Activated CD4-positive, alpha-beta T cell treated with anti-CD3 and anti-CD28 coated beads for 36 hours (primary cell): ENCODE data around the gene TENM4. TPM values are rescaled to one million over a fixed set of nuclear protein-coding genes. Genes with fewer than 3 reads are reported as not detected.

Experiments used
- ATAC-seq: fragments of 200-7000 bp; cut with Tn5 transposase; one replicate; pipeline ENCODE4 v1.10.0; 2021; ENCODE audit warnings: mild to moderate bottlenecking, moderate library complexity
- CTCF ChIA-PET: fragments of 350-600 bp; sonication (Branson Sonifier 250); formaldehyde crosslinking; loops from one replicate; lab custom pipeline; 2021; ENCODE audit warnings: antibody characterized with exemption; lab: Charles Lee
- POLR2A ChIA-PET: fragments of 350-600 bp; sonication (Branson Sonifier 250); formaldehyde crosslinking; loops from one replicate; lab custom pipeline; 2021; ENCODE audit warnings: antibody characterized with exemption, inconsistent platforms; lab: Charles Lee
- DNase-seq: peaks from one replicate; pipeline ENCODE4 v3.0.0-alpha.2; 2020
- H3K27ac Mint-ChIP-seq: one replicate; pipeline ENCODE4 v1.8.0; 2021; ENCODE audit warnings: mixed read lengths
- H3K27me3 Mint-ChIP-seq: one replicate; pipeline ENCODE4 v1.8.0; 2021; ENCODE audit warnings: mixed read lengths
- H3K36me3 Mint-ChIP-seq: one replicate; pipeline ENCODE4 v1.8.0; 2021; ENCODE audit warnings: low read depth, mixed read lengths
- H3K4me1 Mint-ChIP-seq: one replicate; pipeline ENCODE4 v1.8.0; 2021; ENCODE audit warnings: mixed read lengths
- H3K4me3 Mint-ChIP-seq: one replicate; pipeline ENCODE4 v1.8.0; 2021; ENCODE audit warnings: mild to moderate bottlenecking, moderate library complexity, mixed read lengths
- H3K9me3 Mint-ChIP-seq: one replicate; pipeline ENCODE4 v1.8.0; 2021; ENCODE audit warnings: low read depth, mixed read lengths
- intact Hi-C, 2 experiments: fragments of 100-400 bp; cut with DNase I in 1 of 2; cut with micrococcal nuclease in 1 of 2; formaldehyde crosslinking; loops; one replicate each; pipeline versions ENCODE4 v1.14.2 to v1.15.1; 2022 to 2024; cut with DNase I, micrococcal nuclease
- total RNA-seq, 2 experiments: library from RNA; stranded (reverse); gene quantifications; one replicate each; pipeline ENCODE4 v1.2.3, GENCODE V29; 2021

The TENM4 gene
- total RNA-seq, 2 experiments from 2014 or later: not detected

GRCh38 chr11:79097246-79097875, 343.5 kb downstream of the TENM4 start:
- H3K4me1 Mint-ChIP-seq: no peaks in the 10 kb centered on the region
- peaks cover 23% of the 10 kb centered on the region for H3K27me3 Mint-ChIP-seq
- intact Hi-C loops: no loop called here
- ChIA-PET POLR2A (no interaction called here), CTCF (no interaction called here)
- H3K27ac Mint-ChIP-seq: no peak overlapping the region
- H3K4me3 Mint-ChIP-seq: no peak overlapping the region
- no peaks in the 10 kb centered on the region for H3K9me3 Mint-ChIP-seq
- ATAC-seq (no peak), DNase-seq (no peak)
- no peaks in the 10 kb centered on the region for H3K36me3 Mint-ChIP-seq

GRCh38 chr11:79095424-79095823, 345.4 kb downstream of the TENM4 start:
- no peak for ATAC-seq
- CTCF ChIA-PET: no interaction called here
- intact Hi-C loops: no loop called here

DNA sequence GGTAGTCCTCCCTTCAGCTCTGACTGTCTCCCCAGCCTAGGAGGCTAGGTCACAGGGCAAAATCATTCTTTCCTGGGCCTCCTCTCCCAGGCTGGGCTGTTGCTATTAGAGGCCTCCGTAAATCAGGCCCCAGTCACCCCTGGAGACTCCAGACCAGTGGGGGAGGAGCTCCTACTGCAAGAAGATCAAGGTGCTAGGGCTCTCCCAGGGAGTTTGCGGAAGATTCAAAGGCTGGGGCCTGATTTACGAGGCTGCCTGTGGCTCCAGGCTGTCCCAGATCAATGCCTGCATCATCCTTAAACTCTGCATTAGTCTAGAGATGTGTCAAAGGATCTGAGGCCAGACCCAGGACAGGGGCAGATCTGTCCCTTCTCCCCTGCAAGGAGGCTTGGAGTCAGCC, 346.2 kb downstream of the TENM4 start:
- H3K27ac Mint-ChIP-seq: no peak overlapping the region
- ChIA-PET CTCF (no interaction called here), POLR2A (no interaction called here)
- H3K9me3 Mint-ChIP-seq: no peaks in the 10 kb centered on the region
- H3K27me3 Mint-ChIP-seq: peaks cover 18% of the 10 kb centered on the region
- intact Hi-C loops: no loop called here
- ATAC-seq (no peak), DNase-seq (no peak)
- H3K4me1 Mint-ChIP-seq: no peaks in the 10 kb centered on the region
- H3K4me3 Mint-ChIP-seq: no peak overlapping the region
- H3K36me3 Mint-ChIP-seq: no peaks in the 10 kb centered on the region

More at GRCh38 chr11:79095424-79095823, 345.4 kb downstream of the TENM4 start:
- Mint-ChIP-seq H3K9me3 (no peaks in the 10 kb centered on the region), H3K36me3 (no peaks in the 10 kb centered on the region), H3K27me3 (peaks cover 24% of the 10 kb centered on the region), H3K27ac (no peak overlapping the region), H3K4me1 (no peaks in the 10 kb centered on the region), H3K4me3 (no peak overlapping the region)
- no peak for DNase-seq
- POLR2A ChIA-PET: no interaction called here

- no peak for ATAC-seq
- no peak overlapping the region for H3K27ac Mint-ChIP-seq
- no peaks in the 10 kb centered on the region for H3K36me3 Mint-ChIP-seq
- no peak overlapping the region for H3K4me3 Mint-ChIP-seq
- DNase-seq: no peak
- POLR2A ChIA-PET: no interaction called here
- intact Hi-C loops: no loop called here
- peaks cover 9% of the 10 kb centered on the region for H3K27me3 Mint-ChIP-seq
- no peaks in the 10 kb centered on the region for H3K9me3 Mint-ChIP-seq
- CTCF ChIA-PET: no interaction called here
- H3K4me1 Mint-ChIP-seq: no peaks in the 10 kb centered on the region
Observed at GRCh38 chr11:79092791-79093353, 348.0 kb downstream of the TENM4 start.

- no peaks in the 10 kb centered on the region for H3K4me1 Mint-ChIP-seq
Observed at GRCh38 chr11:79090191-79090705, 350.6 kb downstream of the TENM4 start.

GRCh38 chr11:79089601-79090000, 351.2 kb downstream of the TENM4 start:
- CTCF ChIA-PET: interaction anchor here (0.9 kb wide), 1 partner anchor 292 kb away, joined by 3 read pairs; no protein-coding TSS in a partner anchor

More at GRCh38 chr11:79090191-79090705, 350.6 kb downstream of the TENM4 start:
- POLR2A ChIA-PET: no interaction called here
- intact Hi-C loops: no loop called here
- no peaks in the 10 kb centered on the region for H3K9me3 Mint-ChIP-seq
- no peaks in the 10 kb centered on the region for H3K36me3 Mint-ChIP-seq
- H3K4me3 Mint-ChIP-seq: no peak overlapping the region
- CTCF ChIA-PET: interaction anchor here (0.9 kb wide), 1 partner anchor 292 kb away, joined by 3 read pairs; no protein-coding TSS in a partner anchor
- H3K27ac Mint-ChIP-seq: no peak overlapping the region
- peaks cover 7% of the 10 kb centered on the region for H3K27me3 Mint-ChIP-seq
- ATAC-seq (no peak), DNase-seq (no peak)

DNA sequence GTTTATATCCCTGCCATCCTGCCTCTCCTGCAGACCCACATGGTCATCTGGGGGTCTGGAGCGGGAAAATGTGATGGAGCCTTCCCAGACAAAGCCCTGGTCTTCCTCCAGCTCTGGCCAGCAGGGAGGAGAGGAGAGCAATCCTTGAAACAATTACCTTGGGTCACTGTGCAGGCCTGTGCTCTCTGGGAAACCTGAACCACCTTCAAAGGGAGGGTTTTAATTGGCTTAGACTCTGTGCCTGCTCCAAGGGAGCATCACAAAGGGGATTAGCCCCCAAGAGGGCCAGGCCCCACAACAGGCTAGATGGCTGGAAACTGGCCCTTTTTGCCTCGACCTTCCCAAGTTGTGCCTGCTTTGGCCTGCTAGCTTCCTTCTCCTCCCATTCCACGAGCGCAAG, 351.9 kb downstream of the TENM4 start:
- ATAC-seq: no peak
- no peaks in the 10 kb centered on the region for H3K36me3 Mint-ChIP-seq
- POLR2A ChIA-PET: no interaction called here
- DNase-seq: no peak
- no peak overlapping the region for H3K27ac Mint-ChIP-seq
- no peaks in the 10 kb centered on the region for H3K9me3 Mint-ChIP-seq
- no peaks in the 10 kb centered on the region for H3K4me1 Mint-ChIP-seq
- intact Hi-C loops: no loop called here
- CTCF ChIA-PET: no interaction called here
- no peak overlapping the region for H3K4me3 Mint-ChIP-seq
- H3K27me3 Mint-ChIP-seq: peaks cover 7% of the 10 kb centered on the region

More at GRCh38 chr11:79089601-79090000, 351.2 kb downstream of the TENM4 start:
- POLR2A ChIA-PET: no interaction called here
- DNase-seq (no peak), ATAC-seq (no peak)
- Mint-ChIP-seq H3K27me3 (peaks cover 7% of the 10 kb centered on the region), H3K4me3 (no peak overlapping the region), H3K4me1 (no peaks in the 10 kb centered on the region), H3K9me3 (no peaks in the 10 kb centered on the region), H3K36me3 (no peaks in the 10 kb centered on the region), H3K27ac (no peak overlapping the region)
- intact Hi-C loops: no loop called here

GRCh38 chr11:79087961-79088318, 352.9 kb downstream of the TENM4 start:
- no peaks in the 10 kb centered on the region for H3K4me1 Mint-ChIP-seq
- intact Hi-C loops: no loop called here
- ChIA-PET POLR2A (no interaction called here), CTCF (no interaction called here)
- peaks cover 7% of the 10 kb centered on the region for H3K27me3 Mint-ChIP-seq
- no peak overlapping the region for H3K27ac Mint-ChIP-seq
- ATAC-seq (no peak), DNase-seq (no peak)
- H3K9me3 Mint-ChIP-seq: no peaks in the 10 kb centered on the region
- H3K4me3 Mint-ChIP-seq: no peak overlapping the region
- no peaks in the 10 kb centered on the region for H3K36me3 Mint-ChIP-seq

DNA sequence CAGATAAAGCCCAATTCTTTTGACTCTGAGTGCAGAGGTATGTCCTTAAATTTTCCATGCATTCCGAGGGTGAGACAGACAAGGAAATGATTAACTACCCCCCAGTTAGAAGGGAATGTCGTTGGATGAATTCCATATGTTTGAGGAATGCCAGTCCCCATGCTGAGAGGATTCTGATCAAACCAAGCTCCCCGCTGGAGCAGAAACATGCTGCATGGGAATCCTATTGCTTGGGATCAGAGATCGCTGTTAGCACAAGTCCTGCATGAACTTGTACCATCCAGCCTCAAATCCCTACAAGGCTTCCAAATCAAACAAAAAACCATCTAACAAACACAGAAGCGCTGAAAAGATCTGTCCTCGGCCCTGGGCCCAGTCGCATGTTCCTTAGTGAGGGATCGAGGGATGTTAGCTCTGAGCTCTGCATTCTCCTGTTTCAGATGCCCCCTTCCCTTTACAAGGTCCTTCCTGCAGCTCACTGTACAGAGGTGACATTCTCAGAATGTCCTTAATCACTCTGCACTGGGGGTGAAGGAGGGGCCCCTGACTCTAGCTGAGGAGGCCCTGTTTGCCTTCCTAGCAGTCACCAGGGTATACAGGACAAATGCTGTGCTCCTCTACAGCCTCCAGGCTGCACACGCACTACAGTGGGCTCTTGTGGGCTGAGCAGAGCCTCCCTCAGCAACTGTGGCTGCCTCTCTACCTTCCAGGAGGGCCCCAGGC, 353.4 kb downstream of the TENM4 start:
- no peak for ATAC-seq
- ChIA-PET POLR2A (no interaction called here), CTCF (interaction anchor here (0.6 to 1.2 kb wide), 2 partner anchors 8 to 414 kb away, joined by 3 to 4 read pairs; no protein-coding TSS in a partner anchor)
- Mint-ChIP-seq H3K9me3 (no peaks in the 10 kb centered on the region), H3K4me3 (no peak overlapping the region), H3K36me3 (no peaks in the 10 kb centered on the region), H3K27ac (no peak overlapping the region), H3K4me1 (no peaks in the 10 kb centered on the region), H3K27me3 (peaks cover 7% of the 10 kb centered on the region)
- intact Hi-C loops: no loop called here
- DNase-seq: no peak

DNA sequence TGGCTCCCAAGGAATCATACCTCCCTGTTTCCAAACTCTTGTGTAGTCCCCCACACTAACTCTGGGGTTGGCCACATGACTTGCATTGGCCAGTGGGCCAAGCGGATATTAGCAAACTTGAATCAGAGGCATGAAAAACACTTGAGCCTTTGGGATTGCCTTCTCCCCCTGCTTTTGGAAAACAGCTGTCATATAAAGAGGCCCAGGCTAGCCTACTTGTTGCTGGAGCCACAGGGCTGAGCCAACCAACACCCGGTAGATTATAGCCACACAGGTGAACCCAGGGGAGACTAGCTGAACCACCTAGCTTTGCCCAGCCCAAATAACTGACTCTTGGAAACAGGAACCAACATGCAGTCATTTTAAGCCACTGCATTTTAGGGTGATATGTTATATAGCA, 354.8 kb downstream of the TENM4 start:
- POLR2A ChIA-PET: no interaction called here
- no peaks in the 10 kb centered on the region for H3K27me3 Mint-ChIP-seq
- CTCF ChIA-PET: no interaction called here
- H3K36me3 Mint-ChIP-seq: no peaks in the 10 kb centered on the region
- no peaks in the 10 kb centered on the region for H3K9me3 Mint-ChIP-seq
- H3K27ac Mint-ChIP-seq: no peak overlapping the region
- H3K4me3 Mint-ChIP-seq: no peak overlapping the region
- no peak for ATAC-seq
- no peaks in the 10 kb centered on the region for H3K4me1 Mint-ChIP-seq
- intact Hi-C loops: no loop called here
- no peak for DNase-seq

GRCh38 chr11:79084382-79084781, 356.4 kb downstream of the TENM4 start:
- Mint-ChIP-seq H3K9me3 (no peaks in the 10 kb centered on the region), H3K4me1 (no peaks in the 10 kb centered on the region), H3K27me3 (no peaks in the 10 kb centered on the region), H3K27ac (no peak overlapping the region), H3K4me3 (no peak overlapping the region), H3K36me3 (no peaks in the 10 kb centered on the region)
- CTCF ChIA-PET: no interaction called here
- no peak for ATAC-seq
- intact Hi-C loops: no loop called here
- no peak for DNase-seq
- POLR2A ChIA-PET: no interaction called here
